H9 (cell line): ENCODE results near the gene THBS2. TPM values are rescaled to one million over a fixed set of nuclear protein-coding genes. Genes with fewer than 3 reads are reported as not detected.

ENCODE experiments used
- DNase-seq: peaks from one replicate; pipeline ENCODE4 v3.0.0-alpha.2; 2017
- H2AFZ ChIP-seq: one replicate; pipeline ENCODE4 v1.6.1; 2013; ENCODE audit warnings: mild to moderate bottlenecking, low read length, control low read depth, moderate library complexity
- H2AK5ac ChIP-seq: 2 replicates; pipeline ENCODE4 v1.6.1; 2013; ENCODE audit warnings: low read length, control low read depth, mixed read lengths; ENCODE audit not compliant: insufficient read length
- H2BK120ac ChIP-seq: one replicate; pipeline ENCODE4 v1.6.1; 2013; ENCODE audit warnings: low read depth, mild to moderate bottlenecking, low read length, control low read depth, inconsistent platforms; ENCODE audit not compliant: poor library complexity, severe bottlenecking
- H2BK12ac ChIP-seq: 2 replicates; pipeline ENCODE4 v1.6.1; 2013; ENCODE audit warnings: low read length, control low read depth, mixed read lengths, low read depth; ENCODE audit not compliant: insufficient read length
- H2BK15ac ChIP-seq: 2 replicates; pipeline ENCODE4 v1.6.1; 2013; ENCODE audit warnings: low read depth, low read length, control low read depth
- H2BK20ac ChIP-seq: one replicate; pipeline ENCODE4 v1.6.1; 2013; ENCODE audit warnings: low read depth, mild to moderate bottlenecking, low read length, control low read depth, inconsistent platforms; ENCODE audit not compliant: poor library complexity, severe bottlenecking
- H2BK5ac ChIP-seq: 2 replicates; pipeline ENCODE4 v1.6.1; 2013; ENCODE audit warnings: low read length, control low read depth, mixed read lengths; ENCODE audit not compliant: insufficient read length
- H3K14ac ChIP-seq: 2 replicates; pipeline ENCODE4 v1.6.1; 2013; ENCODE audit warnings: low read length, control low read depth; ENCODE audit not compliant: insufficient read depth
- H3K18ac ChIP-seq: 2 replicates; pipeline ENCODE4 v1.6.1; 2013; ENCODE audit warnings: low read depth, mild to moderate bottlenecking, mixed read lengths, low read length, control low read depth; ENCODE audit not compliant: insufficient read length
- H3K23ac ChIP-seq: 2 replicates; pipeline ENCODE4 v1.6.1; 2013; ENCODE audit warnings: low read length, control low read depth, mixed read lengths, low read depth; ENCODE audit not compliant: insufficient read length
- H3K23me2 ChIP-seq: 2 replicates; pipeline ENCODE4 v1.6.1; 2013; ENCODE audit warnings: low read depth, mild to moderate bottlenecking, mixed read lengths, low read length, control low read depth; ENCODE audit not compliant: insufficient read length, poor library complexity, severe bottlenecking
- H3K27ac ChIP-seq: 2 replicates; pipeline ENCODE4 v1.5.1; 2013; ENCODE audit warnings: low read length, control low read depth, mixed read lengths, low read depth; ENCODE audit not compliant: insufficient read length
- H3K27me3 ChIP-seq: 2 replicates; pipeline ENCODE4 v1.6.1; 2013; ENCODE audit warnings: low read length, control low read depth, inconsistent platforms; ENCODE audit not compliant: insufficient read depth
- H3K4ac ChIP-seq: 2 replicates; pipeline ENCODE4 v1.6.1; 2013; ENCODE audit warnings: low read depth, mild to moderate bottlenecking, control low read depth, inconsistent platforms, low read length, moderate library complexity
- H3K4me1 ChIP-seq: 2 replicates; pipeline ENCODE4 v1.6.1; 2013; ENCODE audit warnings: low read length, control low read depth, inconsistent platforms; ENCODE audit not compliant: insufficient read depth
- H3K4me2 ChIP-seq: 2 replicates; pipeline ENCODE4 v1.6.1; 2013; ENCODE audit warnings: low read length, control low read depth, mixed read lengths; ENCODE audit not compliant: insufficient read length, insufficient read depth
- H3K56ac ChIP-seq: 2 replicates; pipeline ENCODE4 v1.6.1; 2013; ENCODE audit warnings: low read depth, mild to moderate bottlenecking, mixed read lengths, low read length, control low read depth; ENCODE audit not compliant: insufficient read length
- H3K79me1 ChIP-seq: 2 replicates; pipeline ENCODE4 v1.6.1; 2013; ENCODE audit warnings: low read depth, mild to moderate bottlenecking, moderate library complexity, low read length, control low read depth, inconsistent platforms; ENCODE audit not compliant: insufficient read depth, poor library complexity, severe bottlenecking
- H3K79me2 ChIP-seq: 2 replicates; pipeline ENCODE4 v1.6.1; 2013; ENCODE audit warnings: low read length, control low read depth, inconsistent platforms; ENCODE audit not compliant: insufficient read depth
- H3K9ac ChIP-seq: 2 replicates; pipeline ENCODE4 v1.6.1; 2013; ENCODE audit warnings: low read length, control low read depth, mixed read lengths; ENCODE audit not compliant: insufficient read length; ENCODE audit errors: extremely low read depth
- H3K9me3 ChIP-seq: one replicate; pipeline ENCODE4 v1.6.1; 2013; ENCODE audit warnings: low read depth, low read length, inconsistent platforms; ENCODE audit not compliant: control insufficient read depth
- H3T11ph ChIP-seq: one replicate; pipeline ENCODE4 v1.6.1; 2013; ENCODE audit warnings: mild to moderate bottlenecking, low read length, control low read depth, inconsistent platforms
- H4K20me1 ChIP-seq: one replicate; pipeline ENCODE4 v1.6.1; 2013; ENCODE audit not compliant: control insufficient read depth, insufficient read length, insufficient read depth
- H4K5ac ChIP-seq: 2 replicates; pipeline ENCODE4 v1.6.1; 2013; ENCODE audit warnings: low read depth, mild to moderate bottlenecking, mixed read lengths, low read length, control low read depth; ENCODE audit not compliant: insufficient read length
- H4K8ac ChIP-seq: replicated peaks from 2 replicates; pipeline ENCODE4 v1.6.1; 2013; ENCODE audit warnings: low read length, control low read depth, mixed read lengths, low read depth; ENCODE audit not compliant: insufficient read length
- H4K91ac ChIP-seq: 2 replicates; pipeline ENCODE4 v1.6.1; 2013; ENCODE audit warnings: low read depth, mild to moderate bottlenecking, moderate library complexity, mixed read lengths, low read length, control low read depth; ENCODE audit not compliant: insufficient read length
- H3K27ac Mint-ChIP-seq, 3 experiments: 2 replicates in 2 of 3; 3 replicates in 1 of 3; pipeline ENCODE4 v1.8.0; 2020 to 2021; ENCODE audit warnings: mixed read lengths in 3 of 3, mild to moderate bottlenecking in 1 of 3, moderate library complexity in 1 of 3
- H3K27me3 Mint-ChIP-seq: 2 replicates; pipeline ENCODE4 v1.8.0; 2021; ENCODE audit warnings: low read depth, mild to moderate bottlenecking, moderate library complexity, mixed read lengths
- H3K36me3 Mint-ChIP-seq, 3 experiments: 2 replicates in 2 of 3; 3 replicates in 1 of 3; pipeline ENCODE4 v1.8.0; 2020 to 2021; ENCODE audit warnings: low read depth in 3 of 3, mixed read lengths in 3 of 3; ENCODE audit not compliant: insufficient read depth in 1 of 3
- H3K4me1 Mint-ChIP-seq, 2 experiments: 2 replicates each; pipeline ENCODE4 v1.8.0; 2020; ENCODE audit warnings: mixed read lengths in 2 of 2
- H3K4me3 Mint-ChIP-seq, 2 experiments: 2 replicates in 1 of 2; 3 replicates in 1 of 2; pipeline ENCODE4 v1.8.0; 2020 to 2021; ENCODE audit warnings: mild to moderate bottlenecking in 2 of 2, mixed read lengths in 2 of 2, moderate library complexity in 1 of 2
- H3K9me3 Mint-ChIP-seq, 2 experiments: 2 replicates in 1 of 2; 3 replicates in 1 of 2; pipeline ENCODE4 v1.8.0; 2020; ENCODE audit warnings: mild to moderate bottlenecking in 2 of 2, mixed read lengths in 2 of 2, moderate library complexity in 1 of 2
- WGBS: extraction: QIAGEN DNeasy Blood & Tissue Kit; methylation state at CpG from one replicate; pipeline ENCODE4 v1.1.7; 2013; ENCODE audit warnings: missing lambda C conversion rate, low lambda C conversion rate, mixed read lengths; ENCODE audit not compliant: insufficient read length; ENCODE audit errors: extremely low coverage; 5-methylcytosine and 5-hydroxymethylcytosine counted together
- total RNA-seq: library from RNA; stranded (reverse); gene quantifications from 2 replicates; pipeline ENCODE4 v1.2.1, GENCODE V29; 2021
- TF ChIP-seq, protein P1 (sequence below): fragments of 200-600 bp; sonication (generic); conservative IDR thresholded peaks from 3 replicates; pipeline ENCODE4 v1.8.0; 2021; ENCODE audit warnings: antibody characterized with exemption, mild to moderate bottlenecking

THBS2 gene
- total RNA-seq, 1 experiment from 2014 or later: 14.7 TPM

DNA sequence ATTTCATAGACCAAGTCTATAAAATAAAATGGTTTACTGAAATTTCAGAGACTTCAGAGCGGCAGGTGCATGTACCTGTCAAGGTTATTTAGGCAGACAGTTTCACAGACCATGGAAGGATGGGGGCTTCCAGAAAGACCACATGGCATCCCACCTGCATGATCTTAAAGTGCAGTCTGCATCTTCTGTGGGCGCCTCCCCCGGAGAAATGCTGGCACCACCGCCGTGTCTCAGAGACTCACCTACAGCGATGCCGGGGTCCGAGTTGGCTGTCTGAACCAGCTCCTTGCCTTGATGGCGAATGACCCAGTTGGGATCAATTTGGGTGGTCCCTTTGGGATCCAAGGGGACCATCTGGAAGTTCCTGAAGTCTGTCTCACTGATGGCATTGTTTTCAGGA, 30.6 kb downstream of the THBS2 start:
- H3K4me3 Mint-ChIP-seq: no peak overlapping the region
- H3K23me2 ChIP-seq: no peaks in the 10 kb centered on the region
- H2BK120ac ChIP-seq: no peak overlapping the region
- H3K9me3 Mint-ChIP-seq: peaks cover 4 to 12% of the 10 kb centered on the region in 2 experiments; a peak in 4 of 5 replicates
- no peaks in the 10 kb centered on the region for H3K79me1 ChIP-seq
- H2BK20ac ChIP-seq: no peak overlapping the region
- no peaks in the 10 kb centered on the region for H4K20me1 ChIP-seq
- no peak overlapping the region for H3K56ac ChIP-seq
- H3K9me3 ChIP-seq: no peaks in the 10 kb centered on the region
- no peak overlapping the region for H4K5ac ChIP-seq
- no peak overlapping the region for H3K18ac ChIP-seq
- H3K27ac Mint-ChIP-seq: no peak overlapping the region
- no peaks in the 10 kb centered on the region for H3K4me1 ChIP-seq
- peaks cover 60 to 83% (median 67%) of the 10 kb centered on the region in 3 experiments for H3K36me3 Mint-ChIP-seq
- H2BK15ac ChIP-seq: no peak overlapping the region
- no peaks in the 10 kb centered on the region for H3K27me3 ChIP-seq
- H3K27ac ChIP-seq: no peak overlapping the region
- TF ChIP-seq, protein P1, sequence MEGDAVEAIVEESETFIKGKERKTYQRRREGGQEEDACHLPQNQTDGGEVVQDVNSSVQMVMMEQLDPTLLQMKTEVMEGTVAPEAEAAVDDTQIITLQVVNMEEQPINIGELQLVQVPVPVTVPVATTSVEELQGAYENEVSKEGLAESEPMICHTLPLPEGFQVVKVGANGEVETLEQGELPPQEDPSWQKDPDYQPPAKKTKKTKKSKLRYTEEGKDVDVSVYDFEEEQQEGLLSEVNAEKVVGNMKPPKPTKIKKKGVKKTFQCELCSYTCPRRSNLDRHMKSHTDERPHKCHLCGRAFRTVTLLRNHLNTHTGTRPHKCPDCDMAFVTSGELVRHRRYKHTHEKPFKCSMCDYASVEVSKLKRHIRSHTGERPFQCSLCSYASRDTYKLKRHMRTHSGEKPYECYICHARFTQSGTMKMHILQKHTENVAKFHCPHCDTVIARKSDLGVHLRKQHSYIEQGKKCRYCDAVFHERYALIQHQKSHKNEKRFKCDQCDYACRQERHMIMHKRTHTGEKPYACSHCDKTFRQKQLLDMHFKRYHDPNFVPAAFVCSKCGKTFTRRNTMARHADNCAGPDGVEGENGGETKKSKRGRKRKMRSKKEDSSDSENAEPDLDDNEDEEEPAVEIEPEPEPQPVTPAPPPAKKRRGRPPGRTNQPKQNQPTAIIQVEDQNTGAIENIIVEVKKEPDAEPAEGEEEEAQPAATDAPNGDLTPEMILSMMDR: no peak
- H3K9ac ChIP-seq: no peak overlapping the region
- no peak overlapping the region for H3K4me2 ChIP-seq
- no peak overlapping the region for H2AFZ ChIP-seq
- DNase-seq: no peak
- no peaks in the 10 kb centered on the region for H3K79me2 ChIP-seq
- no peak overlapping the region for H2BK12ac ChIP-seq
- H4K91ac ChIP-seq: no peak overlapping the region
- no peak overlapping the region for H2AK5ac ChIP-seq
- no CpG with 5 or more reads among the region's 9 CpGs for WGBS
- H3K23ac ChIP-seq: no peak overlapping the region
- H3K27me3 Mint-ChIP-seq: no peaks in the 10 kb centered on the region
- no peak overlapping the region for H4K8ac ChIP-seq
- H3T11ph ChIP-seq: no peak overlapping the region
- no peak overlapping the region for H2BK5ac ChIP-seq
- H3K14ac ChIP-seq: no peak overlapping the region
- H3K4me1 Mint-ChIP-seq: no peaks in the 10 kb centered on the region
- no peak overlapping the region for H3K4ac ChIP-seq
